ENCODE measurements around the gene MRPS18B.

DNA sequence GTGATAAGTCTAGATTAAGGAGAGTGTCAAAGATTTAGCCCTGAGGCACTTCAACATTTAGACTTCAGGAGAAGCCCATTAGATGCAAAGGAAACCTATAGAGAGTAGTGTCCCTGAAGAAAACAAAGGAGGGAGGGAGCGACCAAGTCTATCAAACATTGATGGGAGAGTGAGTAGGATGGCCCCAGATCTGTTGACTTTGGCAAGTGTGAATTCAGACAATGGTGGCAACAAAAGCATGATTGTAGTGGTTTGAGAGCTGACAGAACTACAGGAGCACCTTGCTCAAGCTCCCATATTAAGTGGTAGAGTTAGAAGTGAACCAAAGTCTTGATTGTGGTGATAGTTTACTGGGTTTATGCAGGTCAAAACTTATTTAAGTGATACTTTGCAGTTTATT lies 47.4 kb upstream of the MRPS18B start:
- TF ChIP-seq, protein P1, sequence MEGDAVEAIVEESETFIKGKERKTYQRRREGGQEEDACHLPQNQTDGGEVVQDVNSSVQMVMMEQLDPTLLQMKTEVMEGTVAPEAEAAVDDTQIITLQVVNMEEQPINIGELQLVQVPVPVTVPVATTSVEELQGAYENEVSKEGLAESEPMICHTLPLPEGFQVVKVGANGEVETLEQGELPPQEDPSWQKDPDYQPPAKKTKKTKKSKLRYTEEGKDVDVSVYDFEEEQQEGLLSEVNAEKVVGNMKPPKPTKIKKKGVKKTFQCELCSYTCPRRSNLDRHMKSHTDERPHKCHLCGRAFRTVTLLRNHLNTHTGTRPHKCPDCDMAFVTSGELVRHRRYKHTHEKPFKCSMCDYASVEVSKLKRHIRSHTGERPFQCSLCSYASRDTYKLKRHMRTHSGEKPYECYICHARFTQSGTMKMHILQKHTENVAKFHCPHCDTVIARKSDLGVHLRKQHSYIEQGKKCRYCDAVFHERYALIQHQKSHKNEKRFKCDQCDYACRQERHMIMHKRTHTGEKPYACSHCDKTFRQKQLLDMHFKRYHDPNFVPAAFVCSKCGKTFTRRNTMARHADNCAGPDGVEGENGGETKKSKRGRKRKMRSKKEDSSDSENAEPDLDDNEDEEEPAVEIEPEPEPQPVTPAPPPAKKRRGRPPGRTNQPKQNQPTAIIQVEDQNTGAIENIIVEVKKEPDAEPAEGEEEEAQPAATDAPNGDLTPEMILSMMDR (conservative IDR thresholded peaks at IDR 0.05; ENCODE audit: low read depth, low read length) = no peak
- TF ChIP-seq EZH2 (IDR thresholded peaks at IDR 0.05; ENCODE audit: borderline replicate concordance, low read depth, low read length, poor library complexity, severe bottlenecking) = no peak

All from A673 (cell line).